HepG2 (cell line): ENCODE results near the gene HYAL2. TPM values are rescaled to one million over a fixed set of nuclear protein-coding genes. Genes with fewer than 3 reads are reported as not detected.

ENCODE experiments used
- CREB1 ChIP-seq, 2 experiments: fragments of 450-650 bp in 1 of 2; IDR thresholded peaks; 2 replicates each; pipeline ENCODE4 v1.6.1; 2016 to 2017; ENCODE audit warnings: control low read depth in 1 of 2, mild to moderate bottlenecking in 1 of 2, missing compliant biosample characterization in 1 of 2, missing genetic modification characterization in 1 of 2
- FOXA3 ChIP-seq: IDR thresholded peaks from 2 replicates; pipeline ENCODE4 v1.6.1; 2016; ENCODE audit warnings: missing genetic modification reagents, missing compliant biosample characterization
- HNRNPL ChIP-seq: fragments of 200-400 bp; formaldehyde crosslinking; IDR thresholded peaks from 2 replicates; pipeline ENCODE4 v1.6.1; 2017; ENCODE audit warnings: mild to moderate bottlenecking, low read depth, low read length
- IKZF1 ChIP-seq: fragments of 450-650 bp; IDR thresholded peaks from 2 replicates; pipeline ENCODE4 v1.7.1; 2016
- ISL2 ChIP-seq: sonication (generic); formaldehyde crosslinking; IDR thresholded peaks from 2 replicates; pipeline ENCODE4 v1.5.0; 2020; ENCODE audit warnings: missing genetic modification reagents
- MIXL1 ChIP-seq: IDR thresholded peaks from 2 replicates; pipeline ENCODE4 v1.6.1; 2016
- MLLT10 ChIP-seq: sonication (generic); formaldehyde crosslinking; IDR thresholded peaks from 2 replicates; pipeline ENCODE4 v1.4.0; 2020; ENCODE audit warnings: missing genetic modification reagents
- ONECUT2 ChIP-seq: sonication (generic); formaldehyde crosslinking; IDR thresholded peaks from 2 replicates; pipeline ENCODE4 v1.4.0; 2020; ENCODE audit warnings: missing genetic modification reagents
- PAF1 ChIP-seq: IDR thresholded peaks from 2 replicates; pipeline ENCODE4 v1.6.1; 2016; ENCODE audit warnings: missing genetic modification reagents, missing compliant biosample characterization
- PCBP2 ChIP-seq: fragments of 200-400 bp; formaldehyde crosslinking; optimal IDR thresholded peaks from 2 replicates; pipeline ENCODE3; 2018; ENCODE audit warnings: low read length, low read depth; ENCODE audit not compliant: poor library complexity, severe bottlenecking
- POLR2G ChIP-seq: fragments of 200-400 bp; formaldehyde crosslinking; IDR thresholded peaks from 2 replicates; pipeline ENCODE4 v1.6.1; 2018; ENCODE audit warnings: mild to moderate bottlenecking, low read depth, low read length, moderate library complexity
- RFXAP ChIP-seq: sonication (generic); formaldehyde crosslinking; IDR thresholded peaks from 2 replicates; pipeline ENCODE4 v1.4.0; 2020; ENCODE audit warnings: missing genetic modification reagents, borderline replicate concordance
- SOX6 ChIP-seq, 2 experiments: fragments of 450-650 bp in 1 of 2; sonication (generic) in 1 of 2; formaldehyde crosslinking in 1 of 2; IDR thresholded peaks; 2 replicates each; pipeline versions ENCODE4 v1.4.0 to v1.6.1; 2017 to 2020; ENCODE audit warnings: antibody characterized with exemption in 1 of 2, mild to moderate bottlenecking in 1 of 2, missing genetic modification reagents in 1 of 2
- TAF1 ChIP-seq: sonication (generic); formaldehyde crosslinking; IDR thresholded peaks from 2 replicates; pipeline ENCODE4 v1.4.0; 2020; ENCODE audit warnings: missing genetic modification reagents
- ZBTB42 ChIP-seq: sonication (generic); formaldehyde crosslinking; IDR thresholded peaks from 2 replicates; pipeline ENCODE4 v1.5.0; 2020; ENCODE audit warnings: mild to moderate bottlenecking, missing genetic modification reagents
- ZFP82 ChIP-seq: sonication (generic); formaldehyde crosslinking; IDR thresholded peaks from 2 replicates; pipeline ENCODE4 v1.5.1; 2020; ENCODE audit warnings: mild to moderate bottlenecking, missing genetic modification reagents, borderline replicate concordance
- ZNF616 ChIP-seq: sonication (generic); formaldehyde crosslinking; IDR thresholded peaks from 2 replicates; pipeline ENCODE4 v1.5.0; 2020; ENCODE audit warnings: low read depth, mild to moderate bottlenecking, missing genetic modification reagents
- ZNF766 ChIP-seq: sonication (generic); formaldehyde crosslinking; IDR thresholded peaks from 2 replicates; pipeline ENCODE4 v1.5.0; 2020; ENCODE audit warnings: missing genetic modification reagents, borderline replicate concordance
- ZNF839 ChIP-seq: sonication (generic); formaldehyde crosslinking; IDR thresholded peaks from 2 replicates; pipeline ENCODE4 v1.4.0; 2020; ENCODE audit warnings: missing genetic modification reagents, mild to moderate bottlenecking, borderline replicate concordance
- ZNF883 ChIP-seq: sonication (generic); formaldehyde crosslinking; IDR thresholded peaks from 2 replicates; pipeline ENCODE4 v1.5.1; 2020; ENCODE audit warnings: mild to moderate bottlenecking, missing genetic modification reagents; ENCODE audit errors: not compliant biosample characterization
- ZSCAN22 ChIP-seq: sonication (generic); formaldehyde crosslinking; IDR thresholded peaks from 2 replicates; pipeline ENCODE4 v1.4.0; 2020; ENCODE audit warnings: mild to moderate bottlenecking, missing genetic modification reagents
- polyA plus RNA-seq, 8 experiments: library from polyadenylated mRNA; depleted of rRNA in 3 of 8; stranded (reverse) in 7 of 8; unstranded in 1 of 8; fragments of >200 nt; fragmentation: Illumina TruSeq in 4 of 8; extraction: Trizol in 4 of 8; gene quantifications; 2 replicates each; pipeline versions ENCODE4 v1.2.1 to v1.2.3, GENCODE V29; 2011 to 2016; ENCODE audit warnings: low read depth in 4 of 8, missing spikeins in 1 of 8, mixed read lengths in 1 of 8; ENCODE audit not compliant: insufficient read depth in 1 of 8
- total RNA-seq, 5 experiments: library from RNA; depleted of rRNA; stranded (reverse); fragments of >200 nt; fragmentation: Illumina TruSeq; extraction: Trizol; gene quantifications; 2 replicates each; pipeline ENCODE4 v1.2.3, GENCODE V29; 2016; ENCODE audit warnings: low read depth in 1 of 5
- TF ChIP-seq, protein P1 (sequence below): sonication (generic); formaldehyde crosslinking; IDR thresholded peaks from 2 replicates; pipeline ENCODE4 v1.4.0; 2020; ENCODE audit warnings: missing genetic modification reagents
- TF ChIP-seq, protein P2 (sequence below): IDR thresholded peaks from 2 replicates; pipeline ENCODE4 v1.6.1; 2016; ENCODE audit warnings: low read depth
- TF ChIP-seq, protein P3 (sequence below): sonication (generic); formaldehyde crosslinking; IDR thresholded peaks from 2 replicates; pipeline ENCODE4 v1.4.0; 2020; ENCODE audit warnings: missing genetic modification reagents, mild to moderate bottlenecking, borderline replicate concordance
- TF ChIP-seq, protein P4 (sequence below): IDR thresholded peaks from 2 replicates; pipeline ENCODE4 v1.6.1; 2016; ENCODE audit warnings: mild to moderate bottlenecking

The HYAL2 gene
- total and polyA plus RNA-seq, 2 of the 13 experiments (the other 11 are each of a cell fraction or from before 2014, with no cell fraction given): 76.2 to 102 TPM

DNA sequence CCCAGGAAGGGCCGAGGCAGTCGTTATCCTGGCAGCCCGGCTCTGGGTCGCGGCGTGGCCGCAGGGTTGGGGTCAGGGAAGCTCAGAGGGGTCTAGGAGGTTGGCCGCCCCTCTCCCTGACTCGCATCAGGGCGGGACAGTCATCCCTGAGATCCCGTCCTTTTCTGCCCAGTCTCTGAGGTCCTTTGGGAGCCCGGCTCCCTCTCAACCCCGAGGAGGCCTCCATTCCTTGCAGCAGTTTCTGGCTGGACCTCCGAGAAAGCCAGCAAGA, 495 bp downstream of the HYAL2 start (continued):
- TF ChIP-seq, protein P1, sequence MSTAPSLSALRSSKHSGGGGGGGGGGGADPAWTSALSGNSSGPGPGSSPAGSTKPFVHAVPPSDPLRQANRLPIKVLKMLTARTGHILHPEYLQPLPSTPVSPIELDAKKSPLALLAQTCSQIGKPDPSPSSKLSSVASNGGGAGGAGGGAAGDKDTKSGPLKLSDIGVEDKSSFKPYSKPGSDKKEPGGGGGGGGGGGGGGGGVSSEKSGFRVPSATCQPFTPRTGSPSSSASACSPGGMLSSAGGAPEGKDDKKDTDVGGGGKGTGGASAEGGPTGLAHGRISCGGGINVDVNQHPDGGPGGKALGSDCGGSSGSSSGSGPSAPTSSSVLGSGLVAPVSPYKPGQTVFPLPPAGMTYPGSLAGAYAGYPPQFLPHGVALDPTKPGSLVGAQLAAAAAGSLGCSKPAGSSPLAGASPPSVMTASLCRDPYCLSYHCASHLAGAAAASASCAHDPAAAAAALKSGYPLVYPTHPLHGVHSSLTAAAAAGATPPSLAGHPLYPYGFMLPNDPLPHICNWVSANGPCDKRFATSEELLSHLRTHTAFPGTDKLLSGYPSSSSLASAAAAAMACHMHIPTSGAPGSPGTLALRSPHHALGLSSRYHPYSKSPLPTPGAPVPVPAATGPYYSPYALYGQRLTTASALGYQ (CRISPR knock-in tag): 0 out of 2 replicates have a peak, but pooled peaks have one; percentile 41
- TF ChIP-seq TAF1: peak; percentile 51
- TF ChIP-seq IKZF1: no peak
- TF ChIP-seq ZNF616 (CRISPR knock-in tag): no peak
- TF ChIP-seq ZNF883 (CRISPR knock-in tag): no peak
- TF ChIP-seq POLR2G: peak; percentile 79
- no peak for TF ChIP-seq SOX6 (IDR thresholded peaks at IDR 0.05)
- no peak for TF ChIP-seq SOX6 (CRISPR knock-in tag; IDR thresholded peaks at IDR 0.05)
- TF ChIP-seq ZNF839 (CRISPR knock-in tag): 0 out of 2 replicates have a peak, but pooled peaks have one; percentile 14
- TF ChIP-seq FOXA3 (CRISPR knock-in tag): 0 out of 2 replicates have a peak, but pooled peaks have one; percentile 10
- TF ChIP-seq, protein P2, sequence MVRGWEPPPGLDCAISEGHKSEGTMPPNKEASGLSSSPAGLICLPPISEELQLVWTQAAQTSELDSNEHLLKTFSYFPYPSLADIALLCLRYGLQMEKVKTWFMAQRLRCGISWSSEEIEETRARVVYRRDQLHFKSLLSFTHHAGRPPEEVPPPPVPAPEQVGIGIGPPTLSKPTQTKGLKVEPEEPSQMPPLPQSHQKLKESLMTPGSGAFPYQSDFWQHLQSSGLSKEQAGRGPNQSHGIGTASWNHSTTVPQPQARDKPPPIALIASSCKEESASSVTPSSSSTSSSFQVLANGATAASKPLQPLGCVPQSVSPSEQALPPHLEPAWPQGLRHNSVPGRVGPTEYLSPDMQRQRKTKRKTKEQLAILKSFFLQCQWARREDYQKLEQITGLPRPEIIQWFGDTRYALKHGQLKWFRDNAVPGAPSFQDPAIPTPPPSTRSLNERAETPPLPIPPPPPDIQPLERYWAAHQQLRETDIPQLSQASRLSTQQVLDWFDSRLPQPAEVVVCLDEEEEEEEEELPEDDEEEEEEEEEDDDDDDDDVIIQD: no peak
- TF ChIP-seq PAF1 (CRISPR knock-in tag): no peak
- 0 out of 2 replicates have a peak, but pooled peaks have one; percentile 36 for TF ChIP-seq HNRNPL
- peak; percentile 14; the same call in 1 of the 2 replicates for TF ChIP-seq ZBTB42 (CRISPR knock-in tag)
- TF ChIP-seq MLLT10: no peak
- TF ChIP-seq, protein P3, sequence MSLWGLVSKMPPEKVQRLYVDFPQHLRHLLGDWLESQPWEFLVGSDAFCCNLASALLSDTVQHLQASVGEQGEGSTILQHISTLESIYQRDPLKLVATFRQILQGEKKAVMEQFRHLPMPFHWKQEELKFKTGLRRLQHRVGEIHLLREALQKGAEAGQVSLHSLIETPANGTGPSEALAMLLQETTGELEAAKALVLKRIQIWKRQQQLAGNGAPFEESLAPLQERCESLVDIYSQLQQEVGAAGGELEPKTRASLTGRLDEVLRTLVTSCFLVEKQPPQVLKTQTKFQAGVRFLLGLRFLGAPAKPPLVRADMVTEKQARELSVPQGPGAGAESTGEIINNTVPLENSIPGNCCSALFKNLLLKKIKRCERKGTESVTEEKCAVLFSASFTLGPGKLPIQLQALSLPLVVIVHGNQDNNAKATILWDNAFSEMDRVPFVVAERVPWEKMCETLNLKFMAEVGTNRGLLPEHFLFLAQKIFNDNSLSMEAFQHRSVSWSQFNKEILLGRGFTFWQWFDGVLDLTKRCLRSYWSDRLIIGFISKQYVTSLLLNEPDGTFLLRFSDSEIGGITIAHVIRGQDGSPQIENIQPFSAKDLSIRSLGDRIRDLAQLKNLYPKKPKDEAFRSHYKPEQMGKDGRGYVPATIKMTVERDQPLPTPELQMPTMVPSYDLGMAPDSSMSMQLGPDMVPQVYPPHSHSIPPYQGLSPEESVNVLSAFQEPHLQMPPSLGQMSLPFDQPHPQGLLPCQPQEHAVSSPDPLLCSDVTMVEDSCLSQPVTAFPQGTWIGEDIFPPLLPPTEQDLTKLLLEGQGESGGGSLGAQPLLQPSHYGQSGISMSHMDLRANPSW (CRISPR knock-in tag): no peak
- TF ChIP-seq, protein P4, sequence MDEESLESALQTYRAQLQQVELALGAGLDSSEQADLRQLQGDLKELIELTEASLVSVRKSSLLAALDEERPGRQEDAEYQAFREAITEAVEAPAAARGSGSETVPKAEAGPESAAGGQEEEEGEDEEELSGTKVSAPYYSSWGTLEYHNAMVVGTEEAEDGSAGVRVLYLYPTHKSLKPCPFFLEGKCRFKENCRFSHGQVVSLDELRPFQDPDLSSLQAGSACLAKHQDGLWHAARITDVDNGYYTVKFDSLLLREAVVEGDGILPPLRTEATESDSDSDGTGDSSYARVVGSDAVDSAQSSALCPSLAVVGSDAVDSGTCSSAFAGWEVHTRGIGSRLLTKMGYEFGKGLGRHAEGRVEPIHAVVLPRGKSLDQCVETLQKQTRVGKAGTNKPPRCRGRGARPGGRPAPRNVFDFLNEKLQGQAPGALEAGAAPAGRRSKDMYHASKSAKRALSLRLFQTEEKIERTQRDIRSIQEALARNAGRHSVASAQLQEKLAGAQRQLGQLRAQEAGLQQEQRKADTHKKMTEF (CRISPR knock-in tag): no peak; the same call in 1 of the 2 replicates
- no peak for TF ChIP-seq ONECUT2 (CRISPR knock-in tag)
- TF ChIP-seq CREB1 (IDR thresholded peaks at IDR 0.05): no peak
- no peak for TF ChIP-seq CREB1 (CRISPR knock-in tag; IDR thresholded peaks at IDR 0.05)
- TF ChIP-seq ZNF766: peak; percentile 79; the same call in 1 of the 2 replicates
- TF ChIP-seq ZFP82 (CRISPR knock-in tag): no peak
- no peak for TF ChIP-seq PCBP2
- TF ChIP-seq ZSCAN22: peak; percentile 90
- peak; percentile 46; the same call in 1 of the 2 replicates for TF ChIP-seq ISL2 (CRISPR knock-in tag)
- TF ChIP-seq RFXAP (CRISPR knock-in tag): peak; percentile 31; the same call in 1 of the 2 replicates
- no peak for TF ChIP-seq MIXL1 (CRISPR knock-in tag)
